NK-92 (cell line): ENCODE results near the gene CGB2.
"Not testable (repeated sequence)": the region's sequence is repeated elsewhere in the genome, so short reads cannot be mapped to it uniquely, and the experiment has no call there.

Source experiments
- DNase-seq: peaks from one replicate; lab custom pipeline; 2025; ENCODE audit not compliant: unreplicated experiment; lab: John Stamatoyannopoulos, UW

CGB2 gene

DNA sequence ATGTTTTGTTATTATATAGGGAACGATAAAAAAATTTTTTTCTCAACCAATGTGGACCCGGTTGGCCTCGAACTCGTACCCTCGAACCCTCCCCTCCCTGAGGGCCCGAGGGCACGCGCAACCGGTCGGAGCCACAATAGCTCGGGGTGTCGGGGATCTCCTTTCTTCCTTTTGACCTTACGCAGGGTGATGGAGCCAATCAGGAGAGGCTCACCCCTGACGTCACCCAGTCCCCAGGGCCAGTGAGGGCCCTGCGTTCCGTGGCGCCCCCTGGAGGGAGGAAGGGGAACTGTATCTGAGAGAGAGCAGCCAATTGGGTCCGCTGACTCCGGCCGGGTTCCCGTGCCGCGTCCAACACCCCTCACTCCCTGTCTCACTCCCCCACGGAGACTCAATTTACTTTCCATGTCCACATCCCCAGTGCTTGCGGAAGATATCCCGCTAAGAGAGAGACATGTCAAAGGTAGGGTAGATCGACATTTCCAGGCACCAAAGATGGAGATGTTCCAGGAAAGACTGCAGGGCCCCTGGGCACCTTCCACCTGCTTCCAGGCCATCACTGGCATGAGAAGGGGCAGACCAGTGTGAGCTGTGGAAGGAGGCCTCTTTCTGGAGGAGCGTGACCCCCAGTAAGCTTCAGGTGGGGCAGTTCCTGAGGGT is at the start of gene CGB2:
Gene CGB2 (plus strand): TSS at position 249 of the 660 bp plus-strand sequence. CDS start 206 bp downstream, at position 455.
- not testable (repeated sequence) for DNase-seq

DNA sequence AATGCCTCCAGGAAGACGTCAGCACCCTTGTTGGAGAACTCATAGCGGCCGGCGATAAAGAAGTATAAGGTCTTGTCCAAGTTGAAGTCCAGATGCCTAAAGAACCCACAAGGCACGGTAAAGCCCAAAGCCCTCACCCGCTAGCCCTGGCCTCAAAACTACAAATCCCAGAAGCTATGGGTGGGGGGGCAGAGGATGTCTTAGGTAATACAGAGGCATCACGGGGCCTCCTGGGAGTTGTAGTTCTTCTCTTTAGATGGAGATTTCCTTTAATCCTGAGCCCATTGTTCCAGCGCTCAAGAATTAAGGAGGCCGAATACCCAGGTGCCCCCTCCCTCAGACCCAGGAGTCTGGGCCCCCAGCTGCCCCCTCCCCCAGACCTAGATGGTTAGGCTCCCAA is 49.4 kb upstream of the CGB2 start:
- no peak for DNase-seq

DNA sequence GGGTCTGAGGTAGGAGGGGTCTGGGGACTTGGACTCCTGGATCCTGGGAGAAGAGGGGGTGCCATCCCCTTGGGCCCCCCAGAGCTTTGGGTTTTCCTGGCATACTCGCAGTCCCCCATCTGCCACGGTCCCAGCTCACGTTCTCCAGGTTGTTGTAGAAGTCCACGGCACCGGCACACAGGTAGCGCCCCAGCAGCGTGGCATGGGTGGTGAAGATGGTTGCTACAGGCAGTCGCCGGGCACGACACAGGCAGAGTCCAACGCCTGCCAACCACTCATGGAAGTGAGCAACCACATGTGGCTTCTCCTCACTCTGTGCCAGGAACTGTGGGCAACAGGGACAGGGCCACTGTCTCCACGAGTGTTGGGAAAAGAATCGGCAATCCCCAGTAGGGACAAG is 46.0 kb upstream of the CGB2 start:
- DNase-seq = no peak

DNA sequence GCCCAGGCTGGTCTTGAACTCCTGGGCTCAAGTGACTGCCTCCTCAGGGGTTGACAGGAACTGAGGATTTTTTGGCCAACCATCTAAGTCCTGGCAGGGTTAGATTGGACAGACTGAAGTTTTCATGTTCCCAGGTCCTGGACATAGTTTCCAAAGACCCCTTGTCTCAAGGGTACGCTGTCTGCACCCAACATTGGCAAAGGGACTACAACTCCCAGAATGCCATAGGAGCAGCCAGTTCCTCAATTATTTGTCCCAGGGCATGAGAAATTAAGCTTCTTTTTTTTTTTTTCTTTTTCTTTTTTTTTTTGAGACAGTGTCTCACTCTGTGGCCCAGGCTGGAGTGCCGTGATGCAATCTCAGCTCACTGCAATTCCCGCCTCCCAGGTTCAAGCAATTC is 45.5 kb upstream of the CGB2 start:
- DNase-seq = no peak

DNA sequence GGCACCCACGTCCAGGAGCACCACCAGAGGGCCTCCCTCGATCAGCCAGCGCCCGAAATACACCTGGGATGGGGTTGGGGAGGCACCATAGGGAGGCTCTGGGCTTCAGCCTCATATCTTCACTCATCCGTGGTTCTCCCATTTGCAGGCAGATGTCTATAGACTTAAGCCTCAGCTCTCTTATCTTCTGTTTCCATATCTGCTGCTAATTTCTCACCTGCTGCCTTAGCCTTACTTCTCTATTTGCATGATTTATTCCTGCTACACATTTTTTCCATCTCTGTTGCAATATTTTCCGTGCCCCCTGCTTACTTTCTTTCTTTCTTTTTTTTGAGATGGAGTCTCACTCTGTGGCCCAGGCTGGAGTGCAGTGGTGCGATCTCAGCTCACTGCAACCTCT is 44.4 kb upstream of the CGB2 start:
- DNase-seq = no peak

DNA sequence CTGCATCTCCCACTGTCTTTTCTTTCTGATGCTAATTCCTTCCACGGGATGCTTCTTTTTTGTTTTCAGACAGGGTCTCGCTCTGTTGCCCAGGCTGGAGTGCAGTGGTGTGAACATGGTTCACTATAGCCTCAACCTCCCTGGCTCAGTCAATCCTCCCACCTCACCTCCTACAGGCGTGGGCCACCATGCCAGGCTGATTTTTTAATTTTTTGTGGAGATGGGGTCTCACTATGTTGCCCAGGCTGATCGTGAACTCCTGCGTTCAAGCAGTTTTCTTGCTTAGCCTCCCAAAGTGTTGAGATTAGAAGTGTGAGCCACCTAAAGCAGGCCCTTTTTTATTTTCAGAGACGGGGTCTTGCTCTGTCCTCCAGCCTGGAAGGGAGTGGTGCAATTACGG is 43.4 kb upstream of the CGB2 start:
- DNase-seq = no peak

DNA sequence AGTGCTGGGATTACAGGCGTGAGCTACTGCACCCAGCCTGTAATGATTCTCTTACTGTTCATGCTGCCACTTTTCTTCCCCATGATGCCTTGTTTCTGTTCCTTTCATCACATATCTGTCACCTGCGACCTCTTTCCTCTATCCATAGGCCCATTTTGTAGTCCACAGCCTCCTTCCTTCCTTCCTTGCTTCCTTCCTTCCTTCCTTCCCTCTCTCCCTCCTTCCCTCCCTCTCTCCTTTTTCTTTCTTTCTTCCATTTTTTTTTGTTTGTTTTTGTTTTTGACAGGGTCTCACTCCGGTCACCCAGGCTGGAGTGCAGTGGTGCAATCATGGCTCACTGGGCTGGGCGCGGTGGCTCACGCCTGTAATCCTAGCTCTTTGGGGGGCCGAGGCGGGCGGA is 42.8 kb upstream of the CGB2 start:
- no peak for DNase-seq

DNA sequence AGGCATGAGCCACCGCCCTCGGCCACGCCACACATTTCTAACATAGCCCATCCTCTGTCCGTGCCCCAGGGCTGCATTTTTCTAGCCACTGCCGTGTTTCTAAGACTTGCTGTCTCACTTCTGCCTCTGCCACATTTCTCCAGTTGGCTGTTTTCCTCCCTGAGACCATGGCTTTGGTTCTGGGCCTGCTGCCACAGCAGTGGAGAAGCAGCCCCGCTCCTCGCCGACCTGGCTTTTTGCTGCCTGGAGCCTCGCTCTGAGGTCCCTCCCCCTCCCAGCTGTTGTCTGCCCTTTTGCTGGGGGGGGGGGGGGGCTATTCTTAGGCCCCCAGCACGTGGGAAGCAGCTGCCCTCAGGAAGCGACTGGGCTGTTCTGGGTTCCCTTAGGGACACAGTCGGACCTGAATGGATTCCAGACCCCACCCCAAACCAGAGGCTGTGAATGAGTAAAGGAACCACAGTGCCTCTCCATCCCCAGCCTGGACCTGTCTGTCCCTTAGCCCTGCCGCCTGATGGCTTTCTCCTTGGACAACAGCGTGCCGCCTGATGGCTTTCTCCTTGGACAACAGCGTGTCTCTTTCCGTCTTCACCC is 41.9 kb upstream of the CGB2 start:
- no peak for DNase-seq

DNA sequence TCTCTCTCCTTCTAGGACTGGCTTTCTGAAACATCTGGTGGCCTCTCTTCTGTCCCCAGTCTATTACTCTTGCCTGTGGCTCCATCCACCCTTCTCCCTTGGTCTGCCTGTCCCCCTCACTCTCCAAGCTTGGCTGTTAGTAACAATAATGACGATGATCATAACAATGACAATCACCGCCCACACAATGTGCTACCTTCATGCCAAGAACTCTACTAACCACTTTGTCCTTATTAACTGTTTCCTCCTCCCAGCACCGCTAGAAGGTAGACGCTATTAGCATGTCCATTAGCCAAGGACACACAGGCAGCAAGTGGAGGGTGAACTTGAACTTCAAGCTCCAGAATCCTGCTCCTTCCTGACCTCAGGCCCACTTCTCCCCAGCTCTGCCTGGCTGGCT is 41.3 kb upstream of the CGB2 start:
- DNase-seq = no peak

DNA sequence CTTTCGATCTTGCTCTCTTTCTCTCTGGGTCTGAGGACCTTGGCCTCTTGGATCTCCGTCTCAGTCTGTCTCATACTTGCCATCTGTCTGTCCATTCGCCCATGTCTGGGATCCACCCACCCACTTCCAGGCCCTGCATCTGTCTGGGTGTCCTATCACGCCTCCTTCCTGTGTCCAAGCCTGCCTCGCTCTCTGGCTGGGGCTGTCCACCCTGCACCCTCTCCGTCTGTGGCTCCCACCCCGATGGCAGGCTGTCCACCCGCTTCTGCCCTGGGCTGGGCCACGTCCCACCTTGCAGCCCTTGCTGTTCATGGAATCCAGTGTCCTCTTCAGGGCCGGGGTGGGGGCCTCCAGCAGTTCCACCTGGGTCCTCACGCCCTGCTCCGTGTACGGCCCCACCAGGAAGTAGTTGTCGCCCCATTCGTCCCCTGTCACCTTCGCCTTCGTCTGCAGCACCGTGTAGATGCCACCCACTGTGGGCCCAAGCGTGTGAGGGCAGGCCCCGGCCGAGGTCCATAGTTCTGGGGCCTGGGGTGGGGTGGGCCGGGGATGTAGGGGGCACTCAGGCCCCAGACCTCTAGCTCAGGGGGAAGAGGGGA is 40.6 kb upstream of the CGB2 start:
- DNase-seq = no peak

DNA sequence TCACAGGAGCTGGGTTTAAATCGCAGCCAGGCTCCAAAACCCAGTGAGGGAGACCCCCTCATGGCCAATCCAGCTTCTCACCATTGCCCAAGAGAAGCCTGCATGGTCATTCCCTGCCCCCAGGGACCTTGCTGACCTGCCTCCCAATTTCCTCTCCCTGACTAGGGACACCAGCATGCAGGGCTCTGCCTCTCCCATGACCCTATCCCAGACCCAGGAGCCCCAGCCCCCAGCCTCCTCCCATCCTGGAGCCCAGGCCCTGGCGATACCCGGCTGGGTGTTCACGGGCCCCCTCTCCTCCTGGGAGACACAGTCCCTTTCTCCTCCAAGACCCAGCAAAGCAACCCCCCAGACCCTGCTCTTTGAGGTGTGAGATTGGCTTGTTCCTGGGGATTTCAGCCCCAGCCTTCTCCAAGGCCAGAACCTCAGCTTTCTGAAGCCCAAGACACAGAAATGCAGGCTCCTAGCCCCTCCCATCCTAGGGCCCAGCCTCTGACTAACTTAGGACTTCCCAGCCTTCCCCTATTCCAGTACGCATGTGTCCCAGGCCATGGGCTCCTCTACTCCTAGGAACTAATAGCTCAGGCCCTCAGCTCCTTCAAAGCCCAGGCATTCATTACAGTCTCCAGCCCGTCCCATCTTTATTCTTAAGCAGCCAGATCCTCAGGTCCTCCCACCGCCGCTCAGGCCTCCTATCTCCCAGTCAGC is 39.7 kb upstream of the CGB2 start:
- DNase-seq = no peak

DNA sequence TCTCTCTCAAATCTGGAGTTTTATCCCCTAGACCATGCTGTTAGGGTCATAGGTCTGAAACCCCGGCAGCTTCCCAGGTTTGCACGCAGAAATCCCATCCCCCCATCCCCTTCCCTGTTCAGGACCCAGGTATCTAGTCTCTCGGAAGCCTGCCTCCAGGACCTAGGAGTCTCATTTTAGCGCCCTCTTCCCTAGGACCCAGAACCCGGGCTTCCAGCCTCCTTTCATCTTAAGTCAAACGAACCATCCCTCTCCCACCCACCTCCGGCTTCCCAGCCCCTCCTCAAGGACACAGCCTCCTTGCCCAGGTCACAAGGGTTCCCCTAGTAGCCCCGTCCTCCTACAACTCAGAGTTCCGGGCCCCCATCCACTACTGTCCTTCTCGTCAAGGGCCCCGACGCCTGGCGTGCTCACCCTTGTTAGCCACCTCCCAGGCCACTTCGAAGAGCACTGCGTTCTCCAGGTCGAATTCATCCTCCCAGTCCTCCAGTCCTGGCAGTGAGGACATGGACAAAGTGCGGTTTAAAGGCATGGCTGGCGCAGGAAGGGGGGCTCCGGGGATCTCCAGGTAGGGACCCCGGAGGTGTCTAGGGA is 39.0 kb upstream of the CGB2 start:
- no peak for DNase-seq

DNA sequence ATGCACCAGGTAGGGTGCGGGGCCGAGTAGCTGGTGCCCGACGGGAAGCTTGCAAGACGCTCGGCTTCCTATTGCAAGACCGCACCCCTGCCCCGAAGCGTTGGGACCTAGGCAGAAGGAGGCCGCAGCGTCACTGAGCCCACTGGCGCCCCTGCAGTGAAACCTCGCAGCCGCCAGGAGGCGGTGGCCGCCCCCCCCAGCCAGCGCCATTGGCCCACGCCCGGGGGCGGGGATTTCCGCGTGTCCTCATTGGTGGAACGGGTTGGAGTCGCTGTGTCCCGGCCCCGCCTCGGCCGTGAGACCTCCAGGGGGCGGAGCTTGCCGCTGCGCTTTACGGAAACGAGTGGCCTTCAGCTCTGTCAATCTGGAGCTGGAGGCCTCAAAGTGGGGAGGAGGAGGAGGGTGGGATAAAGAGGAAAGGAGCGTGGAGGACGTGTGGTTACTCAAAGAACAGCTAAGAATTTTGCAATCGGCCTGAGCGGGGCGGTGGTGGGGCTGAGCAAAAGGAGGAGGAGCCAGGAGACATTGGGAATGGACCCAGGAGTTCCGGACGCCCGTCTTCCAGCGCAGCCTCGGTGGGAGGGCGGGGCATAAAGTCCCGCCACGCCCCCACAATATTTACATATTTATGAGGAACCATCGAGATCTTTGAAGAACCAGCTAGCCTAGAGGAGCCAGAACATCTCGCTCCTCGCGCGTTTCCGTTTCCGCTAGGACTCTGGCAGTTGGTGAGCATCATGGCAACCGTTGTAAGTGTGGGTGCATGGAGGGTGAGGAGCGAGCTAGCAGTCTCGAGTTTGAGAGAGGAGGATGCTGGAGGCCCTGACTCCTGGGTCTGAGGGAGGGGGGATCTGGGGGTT is 38.3 kb upstream of the CGB2 start, which contains the start of the genes GYS1 and RUVBL2:
Gene GYS1 (minus strand): TSS at position 135 of the 860 bp plus-strand sequence. CDS start 197 bp downstream, outside the sequence.
Gene RUVBL2 (plus strand): TSS at position 713 of the 860 bp plus-strand sequence. CDS start 25 bp downstream, at position 738.
- DNase-seq = peak; percentile 93

DNA sequence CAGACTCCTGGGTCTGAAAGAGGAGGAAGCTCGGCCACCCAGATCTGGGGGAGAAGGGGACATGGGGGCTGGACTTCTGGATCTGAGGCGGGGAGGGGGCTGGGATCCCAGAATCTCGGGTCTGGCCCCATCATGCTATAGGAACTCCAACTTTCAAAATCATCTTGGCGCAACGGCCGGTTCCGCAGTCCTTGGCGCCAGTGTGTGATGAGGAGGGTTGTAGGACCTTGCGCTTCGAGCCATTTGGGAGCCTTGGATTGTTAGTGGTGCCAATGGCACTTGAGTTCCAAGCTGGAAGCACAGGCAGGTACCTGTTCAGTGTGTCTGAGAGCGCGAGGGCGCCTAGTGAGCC is 37.7 kb upstream of the CGB2 start:
- DNase-seq = no peak

DNA sequence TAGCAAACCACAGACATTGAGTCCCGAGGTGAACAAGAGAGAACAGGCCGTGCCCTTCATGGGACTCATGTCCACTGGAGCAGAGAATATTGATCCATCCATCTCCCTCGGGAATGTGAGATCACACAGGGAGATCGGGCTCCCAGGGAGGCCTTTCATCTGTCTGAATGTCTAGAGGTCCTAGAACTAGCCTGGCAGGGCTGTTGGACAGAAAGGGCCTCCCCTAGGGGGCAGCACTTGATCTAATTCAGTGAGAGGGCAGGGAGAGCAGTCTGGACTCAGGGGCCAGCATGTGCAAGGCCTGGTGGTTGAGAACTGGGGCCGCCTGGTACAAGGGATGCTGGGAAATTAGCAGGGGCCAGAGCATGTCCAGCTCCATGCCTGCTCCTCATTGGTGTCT is 33.7 kb upstream of the CGB2 start:
- DNase-seq = no peak

DNA sequence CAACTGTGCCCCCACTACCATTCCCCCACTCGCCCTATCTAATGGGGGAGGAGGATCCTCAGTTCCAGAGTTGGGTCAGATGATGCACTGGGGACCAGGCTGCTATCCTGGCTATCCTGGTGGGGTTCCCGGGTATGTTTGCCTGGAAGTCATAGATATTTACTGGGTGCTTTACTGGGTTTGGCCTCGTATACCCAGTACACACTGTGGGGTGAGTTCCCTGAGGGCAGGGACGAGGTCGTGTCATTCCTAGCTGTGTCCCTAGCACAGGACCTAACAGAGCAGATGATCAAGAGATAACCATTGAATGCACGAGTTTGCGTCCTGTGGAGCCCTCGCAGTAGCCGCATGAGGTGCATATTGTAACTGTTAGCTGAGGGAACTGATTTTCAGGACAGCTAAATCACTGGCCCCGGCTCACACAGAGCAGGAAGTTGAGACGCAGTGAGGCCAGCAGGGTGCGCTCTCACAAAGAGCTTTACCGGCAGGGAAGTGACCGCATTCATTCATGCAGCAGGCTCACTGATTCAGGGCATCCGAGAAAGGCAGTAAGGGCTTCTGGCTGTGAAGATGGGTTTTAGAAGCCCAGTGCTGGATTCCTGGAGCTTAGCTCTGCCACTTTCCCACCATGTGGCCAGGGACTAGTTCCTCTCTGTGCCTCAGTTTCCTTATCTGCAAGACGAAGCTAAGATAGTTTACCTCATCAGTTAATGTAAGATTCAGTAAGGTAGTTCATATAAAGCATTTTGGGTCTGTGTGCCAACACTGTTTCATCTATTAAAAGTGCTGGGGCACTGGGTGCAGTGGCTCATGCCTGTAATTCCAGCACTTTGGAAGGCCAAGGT is 32.0 kb upstream of the CGB2 start:
- no peak for DNase-seq

DNA sequence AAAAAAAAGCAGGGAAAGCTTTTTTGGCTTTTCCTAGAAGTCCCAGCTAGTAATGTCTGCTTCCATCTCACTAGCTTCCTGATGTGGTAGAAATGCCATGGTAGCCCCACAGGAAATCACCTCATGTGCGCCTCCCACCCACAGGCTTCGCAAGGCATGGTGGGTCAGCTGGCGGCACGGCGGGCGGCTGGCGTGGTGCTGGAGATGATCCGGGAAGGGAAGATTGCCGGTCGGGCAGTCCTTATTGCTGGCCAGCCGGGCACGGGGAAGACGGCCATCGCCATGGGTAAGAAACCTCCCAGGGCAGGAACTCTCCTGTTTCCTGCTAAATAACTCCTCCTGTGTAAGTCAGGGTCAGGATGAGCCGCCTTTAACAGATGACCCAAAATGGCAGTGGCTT is 27.6 kb upstream of the CGB2 start:
- DNase-seq = no peak

DNA sequence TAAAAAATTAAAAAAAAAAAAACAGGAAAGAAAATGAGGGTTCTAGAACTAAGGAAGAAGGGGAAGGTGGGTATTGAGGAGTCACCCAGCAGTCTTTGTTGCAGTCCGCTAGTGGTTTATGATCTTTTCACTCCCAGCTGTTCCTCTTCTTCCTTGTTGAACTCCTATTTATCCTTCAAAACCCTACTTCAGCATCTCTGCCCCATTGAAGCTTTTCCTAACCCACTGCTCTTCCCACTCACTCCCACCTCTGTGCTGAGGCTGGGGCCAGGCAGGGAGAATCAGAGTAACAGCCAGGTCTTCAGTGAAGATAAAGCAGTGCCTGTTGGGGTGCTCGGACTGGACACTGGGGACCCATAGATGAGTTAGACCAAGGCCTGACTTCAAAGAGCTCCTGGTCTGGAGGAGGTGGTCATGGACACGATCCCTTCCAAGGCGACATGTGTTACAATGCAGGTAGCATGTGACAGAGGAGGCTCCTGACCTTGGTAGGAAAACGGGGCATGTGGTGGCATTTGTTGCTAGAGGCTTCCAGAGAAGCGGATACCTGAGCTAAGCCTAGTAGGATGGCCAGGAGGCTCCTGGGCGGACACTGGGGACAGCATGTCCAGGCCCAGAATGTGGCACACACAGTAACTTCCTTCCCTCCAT is 26.6 kb upstream of the CGB2 start:
- DNase-seq = no peak

DNA sequence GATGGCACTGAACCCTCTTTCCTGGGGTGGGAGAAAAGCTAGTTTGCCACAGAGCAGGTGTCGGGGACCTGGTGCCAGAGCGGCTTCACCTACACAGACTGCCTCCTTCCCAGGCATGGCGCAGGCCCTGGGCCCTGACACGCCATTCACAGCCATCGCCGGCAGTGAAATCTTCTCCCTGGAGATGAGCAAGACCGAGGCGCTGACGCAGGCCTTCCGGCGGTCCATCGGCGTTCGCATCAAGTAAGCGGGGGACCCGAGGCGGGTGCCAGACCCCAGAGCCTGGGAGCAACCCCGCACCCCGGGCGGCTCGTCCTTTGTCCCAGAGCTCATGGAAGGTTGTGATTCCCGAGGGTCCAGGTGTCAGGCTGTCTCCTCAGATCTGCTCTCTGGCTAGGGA is 24.8 kb upstream of the CGB2 start:
- DNase-seq = no peak
